ENCODE measurements around the gene NOX4. TPM values are rescaled to one million over a fixed set of nuclear protein-coding genes. Genes with fewer than 3 reads are reported as not detected.

Gene NOX4
- total and polyA plus RNA-seq, 2 of the 8 experiments (the other 6 are each of a cell fraction or from before 2014, with no cell fraction given), result 2.0 to 2.3 TPM

- H3K79me2 ChIP-seq (ENCODE audit: control insufficient read depth in 1 of 2, insufficient read depth in 2 of 2, low read length in 2 of 2), result no peaks in the 10 kb centered on the region
- no peak overlapping the region for H3K27ac ChIP-seq (ENCODE audit: low read depth, low read length)
- H3K14ac ChIP-seq (ENCODE audit: insufficient read length), result no peak overlapping the region
- H3K4ac ChIP-seq (replicated peaks; ENCODE audit: insufficient read length, low read depth, low read length), result no peak overlapping the region
- no peaks in the 10 kb centered on the region for H3K23me2 ChIP-seq (ENCODE audit: low read depth, low read length)
- no peak overlapping the region for H2BK12ac ChIP-seq (ENCODE audit: low read depth, low read length)
- H3K79me1 ChIP-seq (ENCODE audit: low read depth, low read length), result no peaks in the 10 kb centered on the region
- H3K18ac ChIP-seq (ENCODE audit: extremely low read depth, low read length), result no peak overlapping the region
- H3K4me2 ChIP-seq (ENCODE audit: insufficient read depth in 1 of 2, low read depth in 2 of 2, low read length in 2 of 2), result no peak overlapping the region
- H2AFZ ChIP-seq (ENCODE audit: low read length), result no peak overlapping the region
- no peak overlapping the region for H2BK5ac ChIP-seq (ENCODE audit: low read depth, low read length)
- H2BK120ac ChIP-seq (replicated peaks; ENCODE audit: low read depth, low read length), result no peak overlapping the region
- no peak overlapping the region for H3K56ac ChIP-seq (replicated peaks; ENCODE audit: insufficient read length, low read depth, low read length)
- no peak overlapping the region for H2BK20ac ChIP-seq (ENCODE audit: low read length)
- FAIRE-seq (peak; percentile 50), DNase-seq (ENCODE audit: low read depth in 1 of 2, low spot score in 2 of 2) (no peak)
- H3K9ac ChIP-seq (replicated peaks in 1 of 4; ENCODE audit: extremely low read depth in 1 of 4, low read depth in 3 of 4, low read length in 3 of 4), result no peak overlapping the region
- H4K8ac ChIP-seq (ENCODE audit: extremely low read depth, insufficient read depth, low read length), result no peak overlapping the region
- 78% methylated on average over 5 of the region's 5 CpGs; no CpG with 5 or more reads in 1 of the 2 experiments for WGBS, 2 experiments (ENCODE audit: extremely low coverage in 1 of 2, insufficient coverage in 1 of 2, insufficient read length in 1 of 2, insufficient replicate concordance in 2 of 2, low coverage in 1 of 2, low lambda C conversion rate in 2 of 2, missing lambda C conversion rate in 1 of 2)
- ChIA-PET CTCF (ENCODE audit: partially characterized antibody) (no interaction called here), POLR2A (ENCODE audit: partially characterized antibody) (no interaction called here)
- H3K4me3 ChIP-seq (ENCODE audit: extremely low read depth in 1 of 4, insufficient read depth in 2 of 4, low read depth in 3 of 4, low read length in 4 of 4), result no peak overlapping the region
- no peaks in the 10 kb centered on the region for H3K36me3 ChIP-seq (ENCODE audit: control insufficient read depth in 2 of 4, insufficient read depth in 4 of 4, low read length in 3 of 4)
- no peaks in the 10 kb centered on the region for H3K9me3 ChIP-seq (ENCODE audit: insufficient read depth in 2 of 2, low read depth in 1 of 2, low read length in 1 of 2)
- H3K27me3 ChIP-seq (replicated peaks in 1 of 4; ENCODE audit: control insufficient read depth in 3 of 4, extremely low read depth in 1 of 4, insufficient read depth in 3 of 4, low read length in 3 of 4), result no peaks in the 10 kb centered on the region
- H4K20me1 ChIP-seq (replicated peaks in 1 of 2; ENCODE audit: control insufficient read depth in 1 of 2, insufficient read depth in 2 of 2, low read length in 2 of 2), result no peaks in the 10 kb centered on the region
- no peak overlapping the region for H4K5ac ChIP-seq (ENCODE audit: insufficient read length, low read depth, low read length)
- no peak overlapping the region for H4K91ac ChIP-seq (replicated peaks; ENCODE audit: insufficient read length, low read length)
- no peak overlapping the region for H2AK5ac ChIP-seq (ENCODE audit: low read depth, low read length)
- H3K23ac ChIP-seq (ENCODE audit: insufficient read length), result no peak overlapping the region
- no peak overlapping the region for H2BK15ac ChIP-seq (ENCODE audit: low read length)
- H3K4me1 ChIP-seq (replicated peaks in 1 of 4; ENCODE audit: control insufficient read depth in 3 of 4, insufficient read depth in 4 of 4, low read length in 3 of 4), result no peaks in the 10 kb centered on the region; a peak in 1 of 7 replicates
- TF ChIP-seq KDM1A (IDR thresholded peaks at IDR 0.05; ENCODE audit: borderline replicate concordance, low read length), result no peak
- TF ChIP-seq SP1 (IDR thresholded peaks at IDR 0.05; ENCODE audit: low read depth, low read length), result no peak
- TF ChIP-seq E2F6 (IDR thresholded peaks at IDR 0.05), result no peak
- TF ChIP-seq RXRA (IDR thresholded peaks at IDR 0.05; ENCODE audit: insufficient read depth, low read depth, low read length), result no peak
- TF ChIP-seq USF2 (IDR thresholded peaks at IDR 0.05; ENCODE audit: low read length), result no peak
- no peak for TF ChIP-seq GTF2F1 (IDR thresholded peaks at IDR 0.05; ENCODE audit: borderline replicate concordance, low read depth, low read length)
- TF ChIP-seq, protein P1, sequence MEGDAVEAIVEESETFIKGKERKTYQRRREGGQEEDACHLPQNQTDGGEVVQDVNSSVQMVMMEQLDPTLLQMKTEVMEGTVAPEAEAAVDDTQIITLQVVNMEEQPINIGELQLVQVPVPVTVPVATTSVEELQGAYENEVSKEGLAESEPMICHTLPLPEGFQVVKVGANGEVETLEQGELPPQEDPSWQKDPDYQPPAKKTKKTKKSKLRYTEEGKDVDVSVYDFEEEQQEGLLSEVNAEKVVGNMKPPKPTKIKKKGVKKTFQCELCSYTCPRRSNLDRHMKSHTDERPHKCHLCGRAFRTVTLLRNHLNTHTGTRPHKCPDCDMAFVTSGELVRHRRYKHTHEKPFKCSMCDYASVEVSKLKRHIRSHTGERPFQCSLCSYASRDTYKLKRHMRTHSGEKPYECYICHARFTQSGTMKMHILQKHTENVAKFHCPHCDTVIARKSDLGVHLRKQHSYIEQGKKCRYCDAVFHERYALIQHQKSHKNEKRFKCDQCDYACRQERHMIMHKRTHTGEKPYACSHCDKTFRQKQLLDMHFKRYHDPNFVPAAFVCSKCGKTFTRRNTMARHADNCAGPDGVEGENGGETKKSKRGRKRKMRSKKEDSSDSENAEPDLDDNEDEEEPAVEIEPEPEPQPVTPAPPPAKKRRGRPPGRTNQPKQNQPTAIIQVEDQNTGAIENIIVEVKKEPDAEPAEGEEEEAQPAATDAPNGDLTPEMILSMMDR (IDR thresholded peaks at IDR 0.05; ENCODE audit: control extremely low read depth in 1 of 3, insufficient read depth in 1 of 3, low read depth in 1 of 3, low read length in 3 of 3), result no peak
- no peak for TF ChIP-seq SIN3A (conservative IDR thresholded peaks at IDR 0.05 in 1 of 2, IDR thresholded peaks at IDR 0.05 in 1 of 2; ENCODE audit: low read depth in 1 of 2, low read length in 2 of 2)
- no peak for TF ChIP-seq SRF (IDR thresholded peaks at IDR 0.05; ENCODE audit: low read depth, low read length)
- no peak for TF ChIP-seq SAP30 (IDR thresholded peaks at IDR 0.05; ENCODE audit: insufficient read depth, insufficient replicate concordance, low read length)
Measured at GRCh38 chr11:89327885-89328284, 163.3 kb downstream of the NOX4 start.

All from H1 (cell line).